RKO (cell line): ENCODE data around the gene PCBP1.
"Not testable (repeated sequence)": the region's sequence is repeated elsewhere in the genome, so short reads cannot be mapped to it uniquely, and the experiment has no call there.

Source experiments
- DNase-seq: peaks from one replicate; pipeline ENCODE4 v3.0.0-alpha.2; 2016; ENCODE audit warnings: low spot score

The PCBP1 gene

GRCh38 chr2:70099270-70099669 lies 12.0 kb downstream of the PCBP1 start:
- DNase-seq = no peak

GRCh38 chr2:70101174-70101573 lies 13.9 kb downstream of the PCBP1 start:
- DNase-seq = no peak

GRCh38 chr2:70101686-70102085 lies 14.4 kb downstream of the PCBP1 start:
- DNase-seq = not testable (repeated sequence)

- not testable (repeated sequence) for DNase-seq
These were observed 15.1 kb downstream of the PCBP1 start for GRCh38 chr2:70102323-70102905.

GRCh38 chr2:70103531-70104061 lies 16.3 kb downstream of the PCBP1 start:
- DNase-seq = no peak

- no peak for DNase-seq
These were observed 17.2 kb downstream of the PCBP1 start for GRCh38 chr2:70104231-70105111.

- not testable (repeated sequence) for DNase-seq
These were observed 18.9 kb downstream of the PCBP1 start for GRCh38 chr2:70106138-70106537.

GRCh38 chr2:70110397-70110796 lies 23.1 kb downstream of the PCBP1 start:
- not testable (repeated sequence) for DNase-seq

- no peak for DNase-seq
These were observed 24.7 kb downstream of the PCBP1 start for GRCh38 chr2:70111752-70112591.

- DNase-seq = no peak
These were observed 26.2 kb downstream of the PCBP1 start for GRCh38 chr2:70113359-70114070.

GRCh38 chr2:70115646-70116442 lies 28.6 kb downstream of the PCBP1 start:
- DNase-seq = no peak

- no peak for DNase-seq
These were observed 29.8 kb downstream of the PCBP1 start for GRCh38 chr2:70116936-70117552.

- no peak for DNase-seq
These were observed 31.6 kb downstream of the PCBP1 start for GRCh38 chr2:70118798-70119454.

GRCh38 chr2:70121627-70122372 lies 34.5 kb downstream of the PCBP1 start:
- no peak for DNase-seq

GRCh38 chr2:70122470-70122869 lies 35.2 kb downstream of the PCBP1 start:
- DNase-seq = no peak

GRCh38 chr2:70123051-70123828 lies 36.0 kb downstream of the PCBP1 start:
- no peak for DNase-seq

GRCh38 chr2:70123829-70124116 lies 36.5 kb downstream of the PCBP1 start:
- DNase-seq = no peak

- DNase-seq = peak; percentile 69
These were observed 37.8 kb downstream of the PCBP1 start for GRCh38 chr2:70124983-70125480.
